ENCODE measurements around the gene POC1B.

The POC1B gene

DNA sequence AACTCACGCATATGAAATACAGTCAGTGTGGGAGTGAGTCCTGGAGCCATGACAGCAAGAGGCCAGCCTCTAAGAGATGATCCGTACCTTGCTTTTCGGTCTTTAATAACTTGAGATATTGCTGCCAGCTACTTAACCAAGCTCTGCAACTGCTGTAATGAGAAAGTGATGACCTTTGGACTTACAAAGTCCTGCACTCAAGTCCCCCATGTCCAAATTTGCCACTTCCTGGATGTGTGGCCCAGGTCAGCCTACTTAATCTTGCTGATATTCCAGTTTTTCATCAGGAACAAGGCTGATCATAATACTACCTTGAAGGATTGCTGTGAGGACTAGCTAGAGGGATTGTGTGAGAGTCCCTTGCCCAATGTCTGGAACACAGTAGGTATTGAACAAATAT, 139.7 kb downstream of the POC1B start:
- TF ChIP-seq CTCF (IDR thresholded peaks at IDR 0.05; ENCODE audit: low read depth, low read length) = no peak
- DNase-seq (ENCODE audit: low read depth in 2 of 2) = no peak

DNA sequence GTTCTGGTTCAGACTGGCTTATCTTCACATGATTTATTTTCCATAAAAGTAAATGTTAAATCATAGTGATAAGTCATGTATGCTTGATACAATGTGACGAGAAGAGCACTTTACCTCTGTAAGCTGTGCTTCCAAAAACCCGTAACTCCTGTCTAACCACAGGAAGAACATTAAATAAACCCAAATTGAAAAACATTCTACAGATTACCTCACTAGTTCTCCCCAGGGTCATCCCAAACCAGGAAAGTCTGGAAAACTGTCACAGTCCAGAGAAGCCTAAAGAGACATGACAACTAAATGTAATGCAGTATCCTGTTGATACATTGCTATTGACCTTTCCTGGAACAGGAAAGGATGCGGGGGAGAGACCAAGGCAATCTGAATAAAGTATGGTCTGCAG, 141.0 kb downstream of the POC1B start:
- no peak overlapping the region for H3K4me3 ChIP-seq (replicated peaks in 1 of 2; ENCODE audit: low read depth in 2 of 2, low read length in 2 of 2)
- no peak for DNase-seq (ENCODE audit: low read depth in 2 of 2)
- no peak for TF ChIP-seq CTCF (IDR thresholded peaks at IDR 0.05; ENCODE audit: low read depth, low read length)

More for the DNA sequence above, 139.7 kb downstream of the POC1B start:
- H3K4me3 ChIP-seq (replicated peaks in 1 of 2; ENCODE audit: low read depth in 2 of 2, low read length in 2 of 2) = no peak overlapping the region

GRCh38 chr12:89384050-89384758, 141.6 kb downstream of the POC1B start:
- DNase-seq (ENCODE audit: low read depth in 2 of 2) = peak; percentile 95
- no peak overlapping the region for H3K4me3 ChIP-seq (replicated peaks in 1 of 2; ENCODE audit: low read depth in 2 of 2, low read length in 2 of 2)
- no peak for TF ChIP-seq CTCF (IDR thresholded peaks at IDR 0.05; ENCODE audit: low read depth, low read length)

DNA sequence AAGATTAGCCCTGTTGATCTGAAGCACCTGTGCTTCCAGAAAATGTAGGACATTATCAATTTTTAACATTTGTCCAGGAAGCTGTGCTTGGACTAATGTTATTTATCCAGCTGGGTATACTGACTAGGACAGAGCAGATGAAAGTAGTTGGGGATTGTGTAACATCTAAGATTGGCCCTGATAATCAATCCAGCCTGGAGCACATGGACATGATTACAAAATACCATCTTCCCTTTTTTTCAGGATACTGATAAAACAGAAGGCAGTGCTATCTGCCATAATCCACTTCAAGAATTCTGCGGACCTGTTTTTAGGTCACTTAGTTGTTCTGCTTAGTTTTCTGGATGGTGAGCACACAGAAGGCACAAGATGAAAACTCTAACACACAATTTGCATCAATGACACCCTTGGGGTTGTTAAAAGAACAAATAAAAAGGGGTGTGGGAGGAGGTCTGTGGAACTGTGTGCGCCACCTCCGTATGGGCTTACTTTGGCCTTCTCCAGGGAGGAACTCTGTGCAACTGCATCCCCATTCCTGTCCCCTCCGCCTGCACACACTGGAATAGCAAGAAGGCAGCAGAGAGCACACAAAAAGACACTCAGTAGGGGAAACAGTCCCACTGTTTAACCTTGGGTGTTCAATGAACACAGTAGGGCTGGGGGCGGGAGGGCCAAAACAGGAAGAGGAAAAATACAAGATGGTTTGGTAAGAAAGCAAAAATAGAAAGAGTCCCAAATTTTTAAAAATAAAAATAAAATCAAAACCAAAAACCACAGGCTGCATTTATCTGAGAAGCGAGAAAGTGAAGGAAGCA, 142.4 kb downstream of the POC1B start:
- no peak overlapping the region for H3K4me3 ChIP-seq (replicated peaks in 1 of 2; ENCODE audit: low read depth in 2 of 2, low read length in 2 of 2)
- no peak for TF ChIP-seq CTCF (IDR thresholded peaks at IDR 0.05; ENCODE audit: low read depth, low read length)
- DNase-seq (ENCODE audit: low read depth in 2 of 2) = no peak

DNA sequence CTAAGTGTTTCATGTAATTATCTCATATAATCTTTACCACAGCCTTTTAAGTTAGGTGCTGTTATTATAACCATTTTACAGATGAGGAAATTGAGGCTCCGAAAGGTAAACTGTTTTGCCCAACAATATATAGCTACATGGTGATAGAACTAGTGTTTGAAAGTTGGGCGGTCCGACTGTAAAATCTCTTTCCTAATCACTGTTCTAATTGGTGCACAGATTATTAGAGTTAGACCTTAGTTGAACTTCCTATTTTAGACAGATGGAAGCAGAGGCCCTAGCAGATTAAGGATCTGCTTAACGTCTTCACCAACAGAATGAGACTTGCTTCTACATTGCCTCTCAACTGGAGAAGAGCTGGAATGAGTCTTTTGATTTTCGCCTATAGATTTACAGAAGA, 143.5 kb downstream of the POC1B start:
- no peak for TF ChIP-seq CTCF (IDR thresholded peaks at IDR 0.05; ENCODE audit: low read depth, low read length)
- no peak for DNase-seq (ENCODE audit: low read depth in 2 of 2)
- no peak overlapping the region for H3K4me3 ChIP-seq (replicated peaks in 1 of 2; ENCODE audit: low read depth in 2 of 2, low read length in 2 of 2)

DNA sequence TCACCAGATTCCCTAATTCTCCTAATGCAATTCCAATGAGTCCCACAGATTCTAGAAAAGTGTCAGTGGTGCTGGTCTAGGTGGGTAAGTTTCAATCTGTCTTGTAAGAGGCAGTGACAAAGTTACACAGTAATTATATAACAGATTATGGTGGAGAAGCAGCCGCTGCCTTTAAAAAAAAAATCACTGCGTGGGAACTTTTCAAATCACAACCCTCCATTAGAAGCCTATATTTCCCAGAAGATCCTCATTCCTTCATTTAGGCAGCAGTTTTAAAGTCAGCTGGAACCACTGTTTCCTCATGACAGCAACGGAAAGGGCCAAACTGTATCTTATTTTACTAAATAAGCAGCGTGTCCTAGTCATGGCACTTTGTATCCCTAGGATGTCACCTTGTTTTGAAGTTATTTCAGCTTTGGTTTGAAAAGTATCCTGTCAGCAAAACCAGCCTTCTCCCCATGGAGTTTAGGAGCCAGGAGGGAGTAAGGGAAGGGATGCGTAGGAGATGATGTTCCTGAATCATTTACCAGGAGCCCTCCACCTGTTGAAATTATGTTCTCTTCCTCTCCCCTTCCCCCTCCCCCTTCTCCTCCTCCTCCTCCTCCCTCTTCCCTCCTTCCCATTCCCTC, 145.9 kb downstream of the POC1B start:
- no peak for TF ChIP-seq CTCF (IDR thresholded peaks at IDR 0.05; ENCODE audit: low read depth, low read length)
- H3K4me3 ChIP-seq (replicated peaks in 1 of 2; ENCODE audit: low read depth in 2 of 2, low read length in 2 of 2) = no peak overlapping the region
- no peak for DNase-seq (ENCODE audit: low read depth in 2 of 2)

Data from cardiac fibroblast (primary cell).